Subcutaneous adipose tissue (tissue), 4 donors: Measurements from ENCODE around the gene RGPD8. TPM values are rescaled to one million over a fixed set of nuclear protein-coding genes. Genes with fewer than 3 reads are reported as not detected.
"Not testable (repeated sequence)": the region's sequence is repeated elsewhere in the genome, so short reads cannot be mapped to it uniquely, and the experiment has no call there.

Experiments used
- total RNA-seq, 4 donors: library from RNA; depleted of rRNA; stranded (reverse); fragments of >200 nt; gene quantifications; one replicate each; pipeline ENCODE4 v1.1.0, GENCODE V29; 2016
- TF ChIP-seq, protein P1 (sequence below): fragments of 450-650 bp; IDR thresholded peaks from one replicate; pipeline ENCODE4 v1.5.1; 2016; ENCODE audit warnings: low read depth, mild to moderate bottlenecking, control low read depth, antibody characterized with exemption, moderate library complexity

The RGPD8 gene
- total RNA-seq, result 10 to 100 TPM; 28.4 to 52.5 (median 40.4) TPM

DNA sequence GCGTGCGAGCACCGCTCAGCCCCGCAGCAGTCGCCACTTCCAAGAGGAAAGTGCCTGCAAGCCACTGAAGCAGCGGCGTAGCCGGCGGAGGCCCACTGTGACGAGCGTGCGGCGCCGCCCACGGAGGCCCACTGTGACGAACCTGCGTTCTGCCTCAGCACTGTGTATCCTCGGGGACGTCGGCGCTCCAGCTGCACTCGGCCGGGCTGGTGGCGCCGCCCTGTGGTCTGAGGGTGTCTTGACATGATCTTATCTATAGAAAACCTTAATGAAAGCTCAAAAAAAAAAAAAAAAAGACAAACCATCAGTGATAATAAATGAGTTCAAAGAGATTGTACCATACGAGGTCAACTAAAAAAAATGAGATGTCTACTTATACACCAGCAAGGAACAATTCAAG, at the start of gene RGPD8:
RGPD8 (minus strand) TSS at position 166 of the 400 bp plus-strand sequence. CDS start 192 bp downstream, outside the sequence.
- TF ChIP-seq, protein P1, sequence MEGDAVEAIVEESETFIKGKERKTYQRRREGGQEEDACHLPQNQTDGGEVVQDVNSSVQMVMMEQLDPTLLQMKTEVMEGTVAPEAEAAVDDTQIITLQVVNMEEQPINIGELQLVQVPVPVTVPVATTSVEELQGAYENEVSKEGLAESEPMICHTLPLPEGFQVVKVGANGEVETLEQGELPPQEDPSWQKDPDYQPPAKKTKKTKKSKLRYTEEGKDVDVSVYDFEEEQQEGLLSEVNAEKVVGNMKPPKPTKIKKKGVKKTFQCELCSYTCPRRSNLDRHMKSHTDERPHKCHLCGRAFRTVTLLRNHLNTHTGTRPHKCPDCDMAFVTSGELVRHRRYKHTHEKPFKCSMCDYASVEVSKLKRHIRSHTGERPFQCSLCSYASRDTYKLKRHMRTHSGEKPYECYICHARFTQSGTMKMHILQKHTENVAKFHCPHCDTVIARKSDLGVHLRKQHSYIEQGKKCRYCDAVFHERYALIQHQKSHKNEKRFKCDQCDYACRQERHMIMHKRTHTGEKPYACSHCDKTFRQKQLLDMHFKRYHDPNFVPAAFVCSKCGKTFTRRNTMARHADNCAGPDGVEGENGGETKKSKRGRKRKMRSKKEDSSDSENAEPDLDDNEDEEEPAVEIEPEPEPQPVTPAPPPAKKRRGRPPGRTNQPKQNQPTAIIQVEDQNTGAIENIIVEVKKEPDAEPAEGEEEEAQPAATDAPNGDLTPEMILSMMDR, result not testable (repeated sequence)

DNA sequence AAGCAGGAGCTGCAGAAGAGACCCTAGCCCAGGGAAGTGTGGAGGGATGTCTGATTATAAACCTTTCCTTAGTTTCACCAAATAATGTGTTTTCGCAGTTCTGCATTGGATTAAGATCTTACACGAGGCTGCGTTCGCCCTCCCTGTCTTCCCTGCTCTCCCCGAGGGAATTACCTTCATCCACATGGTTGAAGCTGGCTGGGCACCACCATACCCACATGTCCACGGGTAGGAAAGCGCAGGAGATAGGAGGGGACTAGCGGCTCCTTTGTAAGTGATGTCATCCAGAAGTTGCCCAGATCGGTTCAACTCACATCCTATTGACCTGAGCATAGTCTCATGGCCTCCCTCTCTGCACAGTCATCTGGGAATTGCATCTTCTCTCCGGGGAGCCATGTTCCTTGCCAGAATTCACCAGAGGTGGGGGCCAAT, 49.6 kb upstream of the RGPD8 start:
- TF ChIP-seq, protein P1, result no peak

GRCh38 chr2:112482309-112483041, 49.0 kb upstream of the RGPD8 start:
- TF ChIP-seq, protein P1, result no peak

DNA sequence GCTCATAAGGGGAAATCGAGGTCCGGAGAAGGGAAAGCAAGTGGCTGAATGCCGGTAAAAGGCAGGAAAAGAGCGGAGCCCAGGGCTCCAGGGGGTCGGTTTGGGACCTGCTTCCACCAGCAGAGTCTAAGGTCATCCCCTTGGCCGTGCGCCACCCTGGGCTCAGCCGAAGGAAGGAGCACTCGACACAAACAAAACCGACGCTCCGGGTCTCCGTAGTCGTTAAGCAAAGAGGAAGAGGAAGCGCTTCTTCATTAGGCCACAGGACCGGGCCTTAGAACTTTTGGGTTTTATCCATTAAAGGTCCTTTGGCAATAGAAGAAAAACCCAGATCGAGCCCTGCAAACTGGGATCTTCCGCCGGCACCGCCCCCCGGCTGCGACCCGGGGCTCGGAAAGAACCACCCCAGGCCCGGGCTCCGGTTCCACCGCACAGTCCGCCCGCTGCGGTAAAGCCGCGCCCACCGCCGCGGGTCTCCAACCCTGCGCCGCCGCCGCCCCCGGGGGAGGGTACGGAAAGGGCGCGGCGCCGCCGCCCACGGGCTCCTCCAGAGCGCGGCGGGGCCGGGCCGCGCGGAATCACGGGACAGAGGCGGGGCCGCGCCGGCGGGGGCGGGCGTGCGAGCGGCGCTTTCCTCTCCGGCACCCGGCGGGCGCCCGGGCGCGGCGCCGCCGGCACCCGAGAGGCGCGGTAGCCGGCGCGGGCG, 48.2 kb upstream of the RGPD8 start, which contains the start of gene TTL:
TTL (plus strand) TSS at position 629 of the 706 bp plus-strand sequence. CDS start 189 bp downstream, outside the sequence.
- TF ChIP-seq, protein P1, result no peak

DNA sequence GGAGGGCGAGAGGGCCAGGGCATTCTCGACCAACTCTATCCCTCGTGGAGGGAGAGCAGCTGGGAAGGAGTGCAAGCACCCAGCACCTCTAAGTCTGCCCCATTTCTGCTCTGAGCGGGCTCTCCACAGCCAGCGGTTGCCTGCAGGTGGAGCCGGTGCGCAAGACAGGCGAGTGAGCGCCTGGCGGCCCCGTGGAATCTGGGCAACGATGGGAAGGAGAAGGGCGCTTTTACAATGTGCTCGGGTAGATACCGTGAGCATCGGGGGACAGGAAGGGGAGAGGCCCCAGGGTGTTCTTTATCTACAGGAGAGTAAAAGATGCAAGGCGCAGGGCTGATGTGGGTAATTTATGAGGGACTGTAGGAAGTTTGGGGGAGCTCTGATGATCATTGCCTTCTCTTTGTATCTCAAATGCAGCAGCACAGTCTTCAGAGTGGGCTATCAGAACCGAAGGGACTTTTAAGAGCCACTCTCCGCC, 47.6 kb upstream of the RGPD8 start:
- TF ChIP-seq, protein P1, result no peak

GRCh38 chr2:112480530-112481049, 47.1 kb upstream of the RGPD8 start:
- TF ChIP-seq, protein P1, result no peak

- TF ChIP-seq, protein P1, result no peak
Measured at GRCh38 chr2:112476434-112476833, 43.0 kb upstream of the RGPD8 start.
